COLO668 (cell line): ENCODE measurements around the gene PTPN2.
A peak's percentile ranks its signal among the peaks of the same experiment; 100 is the strongest.
"Not testable (repeated sequence)": the region's sequence is repeated elsewhere in the genome, so short reads cannot be mapped to it uniquely, and the experiment has no call there.

Source experiments
- DNase-seq: peaks from one replicate; lab custom pipeline; 2025; ENCODE audit not compliant: unreplicated experiment; lab: John Stamatoyannopoulos, UW

The PTPN2 gene

GRCh38 chr18:12895014-12895413, 11.0 kb upstream of the PTPN2 start:
- no peak for DNase-seq

- no peak for DNase-seq
Observed at GRCh38 chr18:12891561-12891960, 7.5 kb upstream of the PTPN2 start.

GRCh38 chr18:12890964-12891363, 6.9 kb upstream of the PTPN2 start:
- DNase-seq = no peak

- peak; percentile 37 for DNase-seq
Observed at GRCh38 chr18:12886498-12887126, 2.6 kb upstream of the PTPN2 start.

- no peak for DNase-seq
Observed at GRCh38 chr18:12885500-12885899, 1.5 kb upstream of the PTPN2 start.

GRCh38 chr18:12884406-12885323, 628 bp upstream of the PTPN2 start:
- DNase-seq = no peak

- peak; percentile 74 for DNase-seq
Observed at GRCh38 chr18:12883372-12883683, 709 bp downstream of the PTPN2 start.

GRCh38 chr18:12882453-12883371, 1.3 kb downstream of the PTPN2 start:
- no peak for DNase-seq

- no peak for DNase-seq
Observed at GRCh38 chr18:12880541-12880910, 3.5 kb downstream of the PTPN2 start.

GRCh38 chr18:12879840-12880540, 4.0 kb downstream of the PTPN2 start:
- no peak for DNase-seq

GRCh38 chr18:12874992-12875391, 9.0 kb downstream of the PTPN2 start:
- DNase-seq = not testable (repeated sequence)

- DNase-seq = not testable (repeated sequence)
Observed at GRCh38 chr18:12873961-12874567, 10.0 kb downstream of the PTPN2 start.

- no peak for DNase-seq
Observed at GRCh38 chr18:12872408-12872807, 11.6 kb downstream of the PTPN2 start.

- no peak for DNase-seq
Observed at GRCh38 chr18:12868576-12868975, 15.5 kb downstream of the PTPN2 start.

GRCh38 chr18:12867441-12868123, 16.5 kb downstream of the PTPN2 start:
- no peak for DNase-seq

- DNase-seq = no peak
Observed at GRCh38 chr18:12863687-12864216, 20.3 kb downstream of the PTPN2 start.

GRCh38 chr18:12862874-12863482, 21.1 kb downstream of the PTPN2 start:
- no peak for DNase-seq

GRCh38 chr18:12862467-12862866, 21.6 kb downstream of the PTPN2 start:
- DNase-seq = peak; percentile 15

- no peak for DNase-seq
Observed at GRCh38 chr18:12861637-12862036, 22.4 kb downstream of the PTPN2 start.
